ENCODE data around the gene PTK6. TPM values are rescaled to one million over a fixed set of nuclear protein-coding genes. Genes with fewer than 3 reads are reported as not detected.

The PTK6 gene
- total RNA-seq, 2 donors from 2014 or later = 0.22 TPM; not detected in 1

DNA sequence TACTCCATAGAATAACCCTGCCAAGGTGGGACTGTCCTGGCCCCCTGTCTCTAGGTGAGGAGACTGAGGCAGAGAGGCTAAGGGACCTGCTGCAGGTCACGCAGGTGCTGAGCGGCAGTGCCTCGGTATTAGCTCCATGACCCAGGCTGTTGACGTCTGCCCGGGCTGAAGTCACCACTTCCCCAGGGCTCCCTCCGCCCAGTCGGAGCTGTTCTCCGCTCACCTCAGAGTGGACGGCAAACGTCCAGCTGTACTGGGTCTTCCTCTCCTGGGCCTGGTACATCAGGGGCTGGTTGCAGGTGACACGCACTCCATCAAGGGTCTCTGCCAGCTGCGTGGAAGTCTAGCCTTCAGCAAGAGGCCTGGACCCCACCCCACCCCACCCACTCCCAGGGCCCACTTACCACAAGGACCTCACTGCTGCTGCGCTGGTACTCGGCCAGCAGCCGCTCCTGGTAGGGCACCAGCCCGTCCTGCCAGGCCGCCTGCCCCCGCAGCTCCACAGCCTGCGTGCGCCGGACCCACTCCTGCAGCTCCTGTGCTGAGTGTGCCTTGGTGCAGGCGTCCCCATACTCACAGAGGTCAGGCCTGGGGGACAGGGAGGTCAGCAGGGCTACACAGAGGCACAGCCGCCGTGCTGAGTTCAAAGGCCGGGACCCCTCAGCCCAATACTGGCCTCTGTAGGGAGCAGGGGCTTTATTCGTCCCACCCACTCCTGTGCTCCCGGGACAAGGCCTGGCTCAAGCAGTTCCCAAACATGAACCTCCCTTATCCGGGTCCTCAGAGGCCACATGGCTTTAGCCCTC, 33.3 kb upstream of the PTK6 start:
- 92 to 96% methylated on average over 14 to 28 of the region's 28 CpGs for WGBS, 2 experiments (ENCODE audit: insufficient coverage in 1 of 2, insufficient read length in 1 of 2)
- Histone ChIP-seq H3K4me3 (ENCODE audit: low read length) (no peak overlapping the region), H3K36me3 (ENCODE audit: control insufficient read depth, insufficient read depth, low read length) (no peaks in the 10 kb centered on the region), H3K27me3 (ENCODE audit: control insufficient read depth, insufficient read depth, low read length, poor library complexity, severe bottlenecking) (no peaks in the 10 kb centered on the region), H3K4me1 (ENCODE audit: control insufficient read depth, insufficient read depth, low read length) (no peaks in the 10 kb centered on the region), H3K9ac (ENCODE audit: extremely low read depth, low read length, poor library complexity, severe bottlenecking) (no peak overlapping the region), H3K9me3 (ENCODE audit: control insufficient read depth, low read length) (no peaks in the 10 kb centered on the region), H3K27ac (ENCODE audit: low read depth, low read length) (no peak overlapping the region)
- no peak overlapping the region for H3K4me3 Mint-ChIP-seq
- no peak overlapping the region for H3K27ac Mint-ChIP-seq
- H3K36me3 Mint-ChIP-seq (ENCODE audit: low read depth) = no peaks in the 10 kb centered on the region
- H3K9me3 Mint-ChIP-seq = no peaks in the 10 kb centered on the region
- no peaks in the 10 kb centered on the region for H3K27me3 Mint-ChIP-seq (ENCODE audit: insufficient read depth)
- no peak for DNase-seq
- no peak for TF ChIP-seq CTCF (conservative IDR thresholded peaks at IDR 0.05)
- no peaks in the 10 kb centered on the region for H3K4me1 Mint-ChIP-seq

DNA sequence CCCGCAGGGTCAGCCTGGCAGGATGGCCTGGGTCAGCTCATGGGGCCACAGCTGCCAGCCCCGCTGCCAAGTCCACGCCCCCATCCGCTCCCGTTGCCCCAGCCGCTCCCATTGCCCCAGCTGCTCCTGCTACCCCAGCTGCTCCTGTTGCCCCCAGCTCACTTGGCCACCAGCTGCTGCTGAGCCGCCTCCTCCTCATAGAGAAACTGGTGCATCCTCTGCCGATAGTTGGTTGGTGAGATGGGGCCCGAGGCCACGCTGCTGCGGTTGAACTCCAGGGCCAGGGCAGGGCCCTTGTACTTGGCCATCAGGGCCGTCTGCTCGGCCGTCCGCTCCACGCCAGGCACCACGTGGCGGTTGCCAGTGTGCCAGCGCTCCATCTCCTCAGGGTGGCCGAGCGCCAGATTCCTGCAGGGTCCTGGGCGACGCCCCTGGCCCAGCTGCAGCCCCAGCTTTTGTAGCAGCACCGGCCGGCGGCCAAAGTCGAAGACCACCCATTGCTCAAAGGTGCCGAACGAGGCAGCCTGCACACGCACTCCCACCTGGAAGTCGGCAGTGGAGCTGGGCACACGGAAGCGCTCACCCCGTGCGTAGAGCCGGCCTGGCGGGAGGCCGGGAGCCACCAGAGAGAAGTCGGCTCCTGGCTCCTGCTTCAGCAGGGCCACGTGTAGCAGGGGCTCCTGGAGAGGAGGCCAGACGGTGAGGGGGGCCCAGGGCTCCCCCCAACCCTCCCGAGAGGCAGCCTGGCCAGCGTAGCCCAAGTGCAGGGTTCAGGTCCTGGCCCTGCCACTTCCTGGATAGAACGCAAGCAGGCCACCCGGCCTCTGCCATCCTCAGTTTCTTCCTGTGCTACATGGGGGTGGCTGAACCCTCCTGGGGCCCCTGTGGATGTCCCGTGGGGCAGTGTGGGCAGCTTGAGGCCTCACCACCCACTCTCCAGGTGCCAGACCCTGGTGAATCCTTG, 32.1 kb upstream of the PTK6 start:
- no peak for TF ChIP-seq CTCF (conservative IDR thresholded peaks at IDR 0.05)
- Histone ChIP-seq H3K36me3 (ENCODE audit: control insufficient read depth, insufficient read depth, low read length) (no peaks in the 10 kb centered on the region), H3K4me3 (ENCODE audit: low read length) (no peak overlapping the region), H3K27ac (ENCODE audit: low read depth, low read length) (no peak overlapping the region), H3K27me3 (ENCODE audit: control insufficient read depth, insufficient read depth, low read length, poor library complexity, severe bottlenecking) (no peaks in the 10 kb centered on the region), H3K9ac (ENCODE audit: extremely low read depth, low read length, poor library complexity, severe bottlenecking) (no peak overlapping the region), H3K4me1 (ENCODE audit: control insufficient read depth, insufficient read depth, low read length) (no peaks in the 10 kb centered on the region), H3K9me3 (ENCODE audit: control insufficient read depth, low read length) (no peaks in the 10 kb centered on the region)
- WGBS, 2 experiments (ENCODE audit: insufficient coverage in 1 of 2, insufficient read length in 1 of 2) = 94 to 96% methylated on average over 28 to 46 of the region's 46 CpGs
- no peak overlapping the region for H3K27ac Mint-ChIP-seq
- no peaks in the 10 kb centered on the region for H3K36me3 Mint-ChIP-seq (ENCODE audit: low read depth)
- H3K9me3 Mint-ChIP-seq = no peaks in the 10 kb centered on the region
- no peaks in the 10 kb centered on the region for H3K4me1 Mint-ChIP-seq
- no peaks in the 10 kb centered on the region for H3K27me3 Mint-ChIP-seq (ENCODE audit: insufficient read depth)
- DNase-seq = no peak
- H3K4me3 Mint-ChIP-seq = no peak overlapping the region

DNA sequence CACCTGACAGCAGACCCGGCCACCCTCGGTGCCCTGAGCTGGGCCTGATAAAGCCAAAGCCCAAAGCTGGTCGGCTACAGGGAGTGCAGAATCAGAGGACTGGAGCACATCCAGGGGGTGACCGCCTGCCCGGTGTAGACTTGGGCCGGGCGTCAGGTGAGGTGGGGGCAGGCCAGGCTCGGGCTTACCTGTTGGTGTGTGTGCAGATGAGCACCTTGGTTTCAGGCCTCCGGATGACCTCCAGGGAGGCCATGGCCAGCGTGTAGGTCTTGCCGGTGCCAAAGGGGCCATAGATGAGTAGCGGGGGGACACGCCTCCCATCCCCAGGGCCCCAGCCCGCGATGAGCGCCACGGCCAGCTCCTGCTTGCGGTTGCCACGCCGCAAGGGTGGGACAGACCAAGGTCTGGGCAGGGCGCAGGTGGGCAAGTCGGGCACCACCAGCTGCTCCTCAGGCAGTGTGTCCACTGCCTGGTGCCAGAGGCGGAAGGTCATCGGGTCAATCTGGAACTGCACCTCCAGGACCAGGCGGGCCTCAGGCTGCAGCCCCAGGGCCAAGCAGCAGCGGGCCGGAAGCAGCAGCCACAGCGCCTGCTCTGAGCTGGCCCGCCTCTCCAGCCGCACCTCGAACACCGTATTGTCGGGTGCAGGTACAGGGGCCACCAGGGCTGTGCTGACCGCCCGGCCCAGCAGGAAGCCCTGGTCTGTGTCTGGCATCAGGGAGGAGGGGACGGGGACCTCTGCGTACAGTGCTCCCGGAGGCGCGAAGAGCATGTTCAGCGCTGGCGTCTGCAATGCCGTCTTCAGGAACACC, 31.2 kb upstream of the PTK6 start:
- no peaks in the 10 kb centered on the region for H3K27me3 Mint-ChIP-seq (ENCODE audit: insufficient read depth)

More for the DNA sequence above, 31.2 kb upstream of the PTK6 start:
- Histone ChIP-seq H3K9me3 (ENCODE audit: control insufficient read depth, low read length) (no peaks in the 10 kb centered on the region), H3K27ac (ENCODE audit: low read depth, low read length) (no peak overlapping the region), H3K4me1 (ENCODE audit: control insufficient read depth, insufficient read depth, low read length) (no peaks in the 10 kb centered on the region), H3K9ac (ENCODE audit: extremely low read depth, low read length, poor library complexity, severe bottlenecking) (no peak overlapping the region), H3K4me3 (ENCODE audit: low read length) (no peak overlapping the region), H3K27me3 (ENCODE audit: control insufficient read depth, insufficient read depth, low read length, poor library complexity, severe bottlenecking) (no peaks in the 10 kb centered on the region), H3K36me3 (ENCODE audit: control insufficient read depth, insufficient read depth, low read length) (no peaks in the 10 kb centered on the region)
- Mint-ChIP-seq H3K9me3 (no peaks in the 10 kb centered on the region), H3K36me3 (ENCODE audit: low read depth) (no peaks in the 10 kb centered on the region), H3K27ac (no peak overlapping the region), H3K4me1 (no peaks in the 10 kb centered on the region), H3K4me3 (no peak overlapping the region)
- 92 to 95% methylated on average over 25 to 43 of the region's 43 CpGs for WGBS, 2 experiments (ENCODE audit: insufficient coverage in 1 of 2, insufficient read length in 1 of 2)
- no peak for DNase-seq
- TF ChIP-seq CTCF (conservative IDR thresholded peaks at IDR 0.05) = no peak

All from endodermal cell (in vitro differentiated cells).